Astrocyte (in vitro differentiated cells and primary cell): Measurements from ENCODE around the gene HSPH1. TPM values are rescaled to one million over a fixed set of nuclear protein-coding genes. Genes with fewer than 3 reads are reported as not detected.

Experiments
- DNase-seq: peaks from one replicate; pipeline ENCODE4 v3.0.0-alpha.2; 2010; ENCODE audit warnings: low read depth
- FAIRE-seq: peaks from 2 replicates; lab custom pipeline; 2011; peaks lifted over from hg19 to GRCh38; lab: Jason Lieb, UNC
- H2AFZ ChIP-seq: 2 replicates; pipeline ENCODE4 v1.6.0; 2012; ENCODE audit warnings: low read depth, low read length, inconsistent platforms
- H3K27ac ChIP-seq: 2 replicates; pipeline ENCODE4 v1.5.1; 2011; ENCODE audit warnings: low read depth, low read length, inconsistent platforms
- H3K27me3 ChIP-seq: 2 replicates; pipeline ENCODE4 v1.6.0; 2011; ENCODE audit warnings: low read length, inconsistent platforms; ENCODE audit not compliant: insufficient read depth
- H3K36me3 ChIP-seq: 2 replicates; pipeline ENCODE4 v1.5.1; 2011; ENCODE audit warnings: low read length, inconsistent platforms; ENCODE audit not compliant: insufficient read depth
- H3K4me1 ChIP-seq: 2 replicates; pipeline ENCODE4 v1.5.1; 2011; ENCODE audit warnings: low read length, inconsistent platforms; ENCODE audit not compliant: insufficient read depth
- H3K4me2 ChIP-seq: 2 replicates; pipeline ENCODE4 v1.6.0; 2012; ENCODE audit warnings: low read length, inconsistent platforms
- H3K4me3 ChIP-seq: 2 replicates; pipeline ENCODE4 v1.5.1; 2011; ENCODE audit warnings: low read depth, mild to moderate bottlenecking, low read length, inconsistent platforms; ENCODE audit not compliant: insufficient read depth
- H3K79me2 ChIP-seq: 2 replicates; pipeline ENCODE4 v1.6.0; 2012; ENCODE audit warnings: mild to moderate bottlenecking, low read length, inconsistent platforms; ENCODE audit not compliant: insufficient read depth
- H3K9ac ChIP-seq: 2 replicates; pipeline ENCODE4 v1.6.0; 2012; ENCODE audit warnings: mild to moderate bottlenecking, low read length, inconsistent platforms
- H3K9me3 ChIP-seq: 2 replicates; pipeline ENCODE4 v1.5.1; 2012; ENCODE audit warnings: low read depth, mild to moderate bottlenecking, low read length, inconsistent platforms; ENCODE audit not compliant: insufficient read depth
- H4K20me1 ChIP-seq: 2 replicates; pipeline ENCODE4 v1.6.0; 2012; ENCODE audit warnings: low read length, inconsistent platforms; ENCODE audit not compliant: insufficient read depth
- H3K27ac Mint-ChIP-seq: one replicate; pipeline ENCODE4 v1.8.0; 2021; ENCODE audit warnings: mild to moderate bottlenecking, mixed read lengths; ENCODE audit not compliant: unreplicated experiment
- H3K27me3 Mint-ChIP-seq: one replicate; pipeline ENCODE4 v1.8.0; 2021; ENCODE audit warnings: low read depth, mixed read lengths; ENCODE audit not compliant: unreplicated experiment
- H3K36me3 Mint-ChIP-seq: one replicate; pipeline ENCODE4 v1.8.0; 2021; ENCODE audit warnings: low read depth, mixed read lengths; ENCODE audit not compliant: unreplicated experiment
- H3K4me1 Mint-ChIP-seq: one replicate; pipeline ENCODE4 v1.8.0; 2021; ENCODE audit warnings: low read depth, mixed read lengths; ENCODE audit not compliant: unreplicated experiment
- H3K4me3 Mint-ChIP-seq: one replicate; pipeline ENCODE4 v1.8.0; 2021; ENCODE audit warnings: mild to moderate bottlenecking, moderate library complexity, mixed read lengths; ENCODE audit not compliant: unreplicated experiment
- H3K9me3 Mint-ChIP-seq: one replicate; pipeline ENCODE4 v1.8.0; 2021; ENCODE audit warnings: mild to moderate bottlenecking, mixed read lengths; ENCODE audit not compliant: unreplicated experiment
- EZH2 ChIP-seq: IDR thresholded peaks from 2 replicates; pipeline ENCODE4 v1.6.1; 2012; ENCODE audit warnings: mild to moderate bottlenecking, low read length, inconsistent platforms; ENCODE audit not compliant: insufficient read depth
- total RNA-seq: library from RNA; stranded (reverse); gene quantifications from 2 replicates; pipeline ENCODE4 v1.2.1, GENCODE V29; 2021
- TF ChIP-seq, protein P1 (sequence below): IDR thresholded peaks from 2 replicates; pipeline ENCODE4 v1.5.1; 2011; ENCODE audit warnings: low read depth, mild to moderate bottlenecking, inconsistent platforms, low read length, moderate library complexity; ENCODE audit not compliant: insufficient read depth

HSPH1 gene
- total RNA-seq, 1 donor from 2014 or later: 145 TPM

GRCh38 chr13:31149604-31150003 is 12.1 kb downstream of the HSPH1 start:
- Mint-ChIP-seq H3K4me3 (no peak overlapping the region), H3K4me1 (peaks cover 4% of the 10 kb centered on the region), H3K9me3 (no peaks in the 10 kb centered on the region), H3K27ac (no peak overlapping the region), H3K27me3 (no peaks in the 10 kb centered on the region), H3K36me3 (peaks cover 17% of the 10 kb centered on the region)
- no peak overlapping the region for H2AFZ ChIP-seq
- H3K4me1 ChIP-seq: no peaks in the 10 kb centered on the region
- DNase-seq (no peak), FAIRE-seq (no peak)
- peaks cover 82% of the 10 kb centered on the region for H3K36me3 ChIP-seq
- no peak overlapping the region for H3K9ac ChIP-seq
- H3K9me3 ChIP-seq: no peaks in the 10 kb centered on the region
- peaks cover 30% of the 10 kb centered on the region for H3K79me2 ChIP-seq
- peaks cover 6% of the 10 kb centered on the region for H4K20me1 ChIP-seq
- H3K27me3 ChIP-seq: no peaks in the 10 kb centered on the region
- H3K4me3 ChIP-seq: no peak overlapping the region
- TF ChIP-seq, protein P1, sequence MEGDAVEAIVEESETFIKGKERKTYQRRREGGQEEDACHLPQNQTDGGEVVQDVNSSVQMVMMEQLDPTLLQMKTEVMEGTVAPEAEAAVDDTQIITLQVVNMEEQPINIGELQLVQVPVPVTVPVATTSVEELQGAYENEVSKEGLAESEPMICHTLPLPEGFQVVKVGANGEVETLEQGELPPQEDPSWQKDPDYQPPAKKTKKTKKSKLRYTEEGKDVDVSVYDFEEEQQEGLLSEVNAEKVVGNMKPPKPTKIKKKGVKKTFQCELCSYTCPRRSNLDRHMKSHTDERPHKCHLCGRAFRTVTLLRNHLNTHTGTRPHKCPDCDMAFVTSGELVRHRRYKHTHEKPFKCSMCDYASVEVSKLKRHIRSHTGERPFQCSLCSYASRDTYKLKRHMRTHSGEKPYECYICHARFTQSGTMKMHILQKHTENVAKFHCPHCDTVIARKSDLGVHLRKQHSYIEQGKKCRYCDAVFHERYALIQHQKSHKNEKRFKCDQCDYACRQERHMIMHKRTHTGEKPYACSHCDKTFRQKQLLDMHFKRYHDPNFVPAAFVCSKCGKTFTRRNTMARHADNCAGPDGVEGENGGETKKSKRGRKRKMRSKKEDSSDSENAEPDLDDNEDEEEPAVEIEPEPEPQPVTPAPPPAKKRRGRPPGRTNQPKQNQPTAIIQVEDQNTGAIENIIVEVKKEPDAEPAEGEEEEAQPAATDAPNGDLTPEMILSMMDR: no peak
- no peak for TF ChIP-seq EZH2
- no peak overlapping the region for H3K27ac ChIP-seq
- no peak overlapping the region for H3K4me2 ChIP-seq

GRCh38 chr13:31145417-31145816 is 16.3 kb downstream of the HSPH1 start:
- Histone ChIP-seq H3K36me3 (peaks cover 63% of the 10 kb centered on the region), H3K9me3 (no peaks in the 10 kb centered on the region), H3K9ac (no peak overlapping the region), H3K4me1 (no peaks in the 10 kb centered on the region), H3K27me3 (no peaks in the 10 kb centered on the region), H3K79me2 (peaks cover 52% of the 10 kb centered on the region), H3K27ac (no peak overlapping the region), H3K4me3 (no peak overlapping the region), H2AFZ (no peak overlapping the region), H3K4me2 (no peak overlapping the region), H4K20me1 (peaks cover 23% of the 10 kb centered on the region)
- Mint-ChIP-seq H3K27me3 (no peaks in the 10 kb centered on the region), H3K36me3 (peaks cover 11% of the 10 kb centered on the region), H3K4me1 (peaks cover 4% of the 10 kb centered on the region), H3K4me3 (no peak overlapping the region), H3K27ac (no peak overlapping the region), H3K9me3 (no peaks in the 10 kb centered on the region)
- DNase-seq (no peak), FAIRE-seq (no peak)
- TF ChIP-seq, protein P1: no peak
- no peak for TF ChIP-seq EZH2

DNA sequence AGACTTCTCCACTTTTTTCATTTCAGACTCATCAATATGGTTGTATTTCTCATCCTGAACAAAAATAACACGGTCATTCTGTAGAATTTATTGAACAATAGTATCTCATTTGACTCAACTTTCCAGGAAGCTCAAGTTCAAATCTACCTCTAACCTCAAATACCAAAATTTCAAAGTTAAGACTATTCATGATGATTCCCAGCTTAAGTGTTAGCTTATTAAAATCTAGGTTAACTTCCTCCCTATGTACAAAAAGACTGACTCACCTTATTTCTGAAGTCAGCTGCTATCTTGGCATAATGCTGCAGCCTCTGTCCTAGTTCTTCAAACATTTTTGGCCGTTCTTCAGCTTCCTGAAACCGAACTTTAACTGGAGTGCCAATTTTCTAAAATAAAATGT is 23.2 kb downstream of the HSPH1 start:
- peaks cover 52% of the 10 kb centered on the region for H3K36me3 ChIP-seq
- H4K20me1 ChIP-seq: peaks cover 14% of the 10 kb centered on the region
- Mint-ChIP-seq H3K27me3 (no peaks in the 10 kb centered on the region), H3K9me3 (no peaks in the 10 kb centered on the region), H3K4me1 (no peaks in the 10 kb centered on the region), H3K4me3 (no peak overlapping the region), H3K27ac (no peak overlapping the region), H3K36me3 (peaks cover 23% of the 10 kb centered on the region)
- FAIRE-seq (no peak), DNase-seq (peak; percentile 21)
- peaks cover 19% of the 10 kb centered on the region for H3K79me2 ChIP-seq
- H3K4me3 ChIP-seq: no peak overlapping the region
- TF ChIP-seq, protein P1: no peak
- no peak for TF ChIP-seq EZH2
- no peak overlapping the region for H3K9ac ChIP-seq
- no peak overlapping the region for H2AFZ ChIP-seq
- H3K27me3 ChIP-seq: no peaks in the 10 kb centered on the region
- H3K4me2 ChIP-seq: no peak overlapping the region
- H3K4me1 ChIP-seq: no peaks in the 10 kb centered on the region
- H3K27ac ChIP-seq: no peak overlapping the region
- H3K9me3 ChIP-seq: no peaks in the 10 kb centered on the region
